ENCODE measurements around the gene ZNF770. TPM values are rescaled to one million over a fixed set of nuclear protein-coding genes. Genes with fewer than 3 reads are reported as not detected.

The ZNF770 gene
- total and polyA plus RNA-seq, 2 experiments from 2014 or later = 130 to 565 TPM

DNA sequence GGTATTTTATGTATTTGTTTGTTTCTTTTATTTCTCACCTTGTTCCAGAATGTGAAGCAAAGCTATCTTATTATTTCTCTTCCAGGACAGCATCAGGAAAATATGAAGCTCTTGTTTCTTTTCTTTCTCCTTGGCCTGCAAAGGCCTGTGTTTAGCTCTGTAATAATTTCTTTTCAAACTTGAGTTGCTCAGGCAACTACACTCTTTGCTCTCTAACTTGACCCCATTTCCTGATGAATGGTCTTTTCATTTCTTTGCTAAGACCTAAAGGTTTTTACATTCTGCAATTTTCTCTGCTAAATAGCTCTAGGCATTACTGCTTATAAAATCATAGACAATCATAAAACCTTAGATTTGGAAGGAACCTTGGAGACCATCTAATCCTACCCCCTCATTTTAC lies 26.2 kb upstream of the ZNF770 start (continued):
- TF ChIP-seq, protein P1, sequence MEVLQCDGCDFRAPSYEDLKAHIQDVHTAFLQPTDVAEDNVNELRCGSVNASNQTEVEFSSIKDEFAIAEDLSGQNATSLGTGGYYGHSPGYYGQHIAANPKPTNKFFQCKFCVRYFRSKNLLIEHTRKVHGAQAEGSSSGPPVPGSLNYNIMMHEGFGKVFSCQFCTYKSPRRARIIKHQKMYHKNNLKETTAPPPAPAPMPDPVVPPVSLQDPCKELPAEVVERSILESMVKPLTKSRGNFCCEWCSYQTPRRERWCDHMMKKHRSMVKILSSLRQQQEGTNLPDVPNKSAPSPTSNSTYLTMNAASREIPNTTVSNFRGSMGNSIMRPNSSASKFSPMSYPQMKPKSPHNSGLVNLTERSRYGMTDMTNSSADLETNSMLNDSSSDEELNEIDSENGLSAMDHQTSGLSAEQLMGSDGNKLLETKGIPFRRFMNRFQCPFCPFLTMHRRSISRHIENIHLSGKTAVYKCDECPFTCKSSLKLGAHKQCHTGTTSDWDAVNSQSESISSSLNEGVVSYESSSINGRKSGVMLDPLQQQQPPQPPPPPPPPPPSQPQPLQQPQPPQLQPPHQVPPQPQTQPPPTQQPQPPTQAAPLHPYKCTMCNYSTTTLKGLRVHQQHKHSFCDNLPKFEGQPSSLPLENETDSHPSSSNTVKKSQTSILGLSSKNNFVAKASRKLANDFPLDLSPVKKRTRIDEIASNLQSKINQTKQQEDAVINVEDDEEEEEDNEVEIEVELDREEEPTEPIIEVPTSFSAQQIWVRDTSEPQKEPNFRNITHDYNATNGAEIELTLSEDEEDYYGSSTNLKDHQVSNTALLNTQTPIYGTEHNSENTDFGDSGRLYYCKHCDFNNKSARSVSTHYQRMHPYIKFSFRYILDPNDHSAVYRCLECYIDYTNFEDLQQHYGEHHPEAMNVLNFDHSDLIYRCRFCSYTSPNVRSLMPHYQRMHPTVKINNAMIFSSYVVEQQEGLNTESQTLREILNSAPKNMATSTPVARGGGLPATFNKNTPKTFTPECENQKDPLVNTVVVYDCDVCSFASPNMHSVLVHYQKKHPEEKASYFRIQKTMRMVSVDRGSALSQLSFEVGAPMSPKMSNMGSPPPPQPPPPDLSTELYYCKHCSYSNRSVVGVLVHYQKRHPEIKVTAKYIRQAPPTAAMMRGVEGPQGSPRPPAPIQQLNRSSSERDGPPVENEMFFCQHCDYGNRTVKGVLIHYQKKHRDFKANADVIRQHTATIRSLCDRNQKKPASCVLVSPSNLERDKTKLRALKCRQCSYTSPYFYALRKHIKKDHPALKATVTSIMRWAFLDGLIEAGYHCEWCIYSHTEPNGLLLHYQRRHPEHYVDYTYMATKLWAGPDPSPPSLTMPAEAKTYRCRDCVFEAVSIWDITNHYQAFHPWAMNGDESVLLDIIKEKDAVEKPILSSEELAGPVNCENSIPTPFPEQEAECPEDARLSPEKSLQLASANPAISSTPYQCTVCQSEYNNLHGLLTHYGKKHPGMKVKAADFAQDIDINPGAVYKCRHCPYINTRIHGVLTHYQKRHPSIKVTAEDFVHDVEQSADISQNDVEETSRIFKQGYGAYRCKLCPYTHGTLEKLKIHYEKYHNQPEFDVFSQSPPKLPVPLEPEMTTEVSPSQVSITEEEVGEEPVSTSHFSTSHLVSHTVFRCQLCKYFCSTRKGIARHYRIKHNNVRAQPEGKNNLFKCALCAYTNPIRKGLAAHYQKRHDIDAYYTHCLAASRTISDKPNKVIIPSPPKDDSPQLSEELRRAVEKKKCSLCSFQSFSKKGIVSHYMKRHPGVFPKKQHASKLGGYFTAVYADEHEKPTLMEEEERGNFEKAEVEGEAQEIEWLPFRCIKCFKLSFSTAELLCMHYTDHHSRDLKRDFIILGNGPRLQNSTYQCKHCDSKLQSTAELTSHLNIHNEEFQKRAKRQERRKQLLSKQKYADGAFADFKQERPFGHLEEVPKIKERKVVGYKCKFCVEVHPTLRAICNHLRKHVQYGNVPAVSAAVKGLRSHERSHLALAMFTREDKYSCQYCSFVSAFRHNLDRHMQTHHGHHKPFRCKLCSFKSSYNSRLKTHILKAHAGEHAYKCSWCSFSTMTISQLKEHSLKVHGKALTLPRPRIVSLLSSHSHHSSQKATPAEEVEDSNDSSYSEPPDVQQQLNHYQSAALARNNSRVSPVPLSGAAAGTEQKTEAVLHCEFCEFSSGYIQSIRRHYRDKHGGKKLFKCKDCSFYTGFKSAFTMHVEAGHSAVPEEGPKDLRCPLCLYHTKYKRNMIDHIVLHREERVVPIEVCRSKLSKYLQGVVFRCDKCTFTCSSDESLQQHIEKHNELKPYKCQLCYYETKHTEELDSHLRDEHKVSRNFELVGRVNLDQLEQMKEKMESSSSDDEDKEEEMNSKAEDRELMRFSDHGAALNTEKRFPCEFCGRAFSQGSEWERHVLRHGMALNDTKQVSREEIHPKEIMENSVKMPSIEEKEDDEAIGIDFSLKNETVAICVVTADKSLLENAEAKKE (CRISPR knock-in tag; IDR thresholded peaks at IDR 0.05) = no peak
- no peak for TF ChIP-seq POLR2AphosphoS5 (IDR thresholded peaks at IDR 0.05; ENCODE audit: low read depth)
- no peak for TF ChIP-seq EZH2phosphoT487 (IDR thresholded peaks at IDR 0.05; ENCODE audit: unreplicated experiment)
- no peak for TF ChIP-seq ZNF114 (CRISPR knock-in tag; IDR thresholded peaks at IDR 0.05)

DNA sequence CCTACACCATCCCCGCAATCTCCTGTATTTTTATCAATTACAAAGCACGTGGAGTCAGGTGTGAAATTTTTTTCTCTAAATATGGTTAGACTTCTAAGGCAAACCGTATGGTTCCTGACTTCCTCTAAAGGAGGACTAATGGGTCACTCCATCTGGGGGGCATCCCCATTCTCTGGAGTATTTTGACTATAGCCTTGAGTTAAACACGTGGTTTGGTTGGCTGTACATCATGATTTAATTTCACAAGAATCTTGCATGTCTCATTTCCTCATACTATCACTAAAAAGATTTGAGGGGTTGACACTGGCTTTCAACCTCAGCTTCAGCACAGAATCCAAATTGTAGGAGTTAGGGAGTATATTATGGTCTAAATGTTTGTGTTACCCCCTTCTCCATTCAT lies 25.3 kb upstream of the ZNF770 start:
- Histone ChIP-seq H3K4me3 (no peak overlapping the region), H3K36me3 (ENCODE audit: insufficient read depth) (no peaks in the 10 kb centered on the region), H3F3A (replicated peaks; ENCODE audit: low read depth) (no peaks in the 10 kb centered on the region), H3K79me2 (replicated peaks; ENCODE audit: insufficient read depth) (no peaks in the 10 kb centered on the region), H3K4me2 (peak overlapping the region; percentile 12; the same call in 1 of the 2 replicates), H3K4me1 (ENCODE audit: insufficient read depth) (peaks cover 17% of the 10 kb centered on the region), H4K20me1 (replicated peaks; ENCODE audit: insufficient read depth) (no peaks in the 10 kb centered on the region), H3K27ac (ENCODE audit: low read depth) (no peak overlapping the region), H3K27me3 (ENCODE audit: insufficient read depth) (no peaks in the 10 kb centered on the region), H3K9me2 (ENCODE audit: insufficient read depth) (peaks cover 8% of the 10 kb centered on the region; the same call in 1 of the 2 replicates), H2AFZ (peak overlapping the region; percentile 64)
- Mint-ChIP-seq H3K27me3 (ENCODE audit: insufficient read depth, low read depth, poor library complexity) (peaks cover under 1% of the 10 kb centered on the region), H3K27ac (no peak overlapping the region), H3K36me3 (ENCODE audit: low read depth) (no peaks in the 10 kb centered on the region), H3K9me3 (no peaks in the 10 kb centered on the region; the same call in 2 of the 3 replicates), H3K4me1 (peaks cover 15% of the 10 kb centered on the region; the same call in 2 of the 3 replicates), H3K4me3 (no peak overlapping the region)
- TF ChIP-seq, protein P2, sequence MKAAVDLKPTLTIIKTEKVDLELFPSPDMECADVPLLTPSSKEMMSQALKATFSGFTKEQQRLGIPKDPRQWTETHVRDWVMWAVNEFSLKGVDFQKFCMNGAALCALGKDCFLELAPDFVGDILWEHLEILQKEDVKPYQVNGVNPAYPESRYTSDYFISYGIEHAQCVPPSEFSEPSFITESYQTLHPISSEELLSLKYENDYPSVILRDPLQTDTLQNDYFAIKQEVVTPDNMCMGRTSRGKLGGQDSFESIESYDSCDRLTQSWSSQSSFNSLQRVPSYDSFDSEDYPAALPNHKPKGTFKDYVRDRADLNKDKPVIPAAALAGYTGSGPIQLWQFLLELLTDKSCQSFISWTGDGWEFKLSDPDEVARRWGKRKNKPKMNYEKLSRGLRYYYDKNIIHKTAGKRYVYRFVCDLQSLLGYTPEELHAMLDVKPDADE (IDR thresholded peaks at IDR 0.05) = no peak
- TF ChIP-seq ZNF331 (CRISPR knock-in tag; IDR thresholded peaks at IDR 0.05; ENCODE audit: low read depth) (no peak), POLR2AphosphoS5 (IDR thresholded peaks at IDR 0.05; ENCODE audit: low read depth) (no peak)
- TF ChIP-seq, protein P3, sequence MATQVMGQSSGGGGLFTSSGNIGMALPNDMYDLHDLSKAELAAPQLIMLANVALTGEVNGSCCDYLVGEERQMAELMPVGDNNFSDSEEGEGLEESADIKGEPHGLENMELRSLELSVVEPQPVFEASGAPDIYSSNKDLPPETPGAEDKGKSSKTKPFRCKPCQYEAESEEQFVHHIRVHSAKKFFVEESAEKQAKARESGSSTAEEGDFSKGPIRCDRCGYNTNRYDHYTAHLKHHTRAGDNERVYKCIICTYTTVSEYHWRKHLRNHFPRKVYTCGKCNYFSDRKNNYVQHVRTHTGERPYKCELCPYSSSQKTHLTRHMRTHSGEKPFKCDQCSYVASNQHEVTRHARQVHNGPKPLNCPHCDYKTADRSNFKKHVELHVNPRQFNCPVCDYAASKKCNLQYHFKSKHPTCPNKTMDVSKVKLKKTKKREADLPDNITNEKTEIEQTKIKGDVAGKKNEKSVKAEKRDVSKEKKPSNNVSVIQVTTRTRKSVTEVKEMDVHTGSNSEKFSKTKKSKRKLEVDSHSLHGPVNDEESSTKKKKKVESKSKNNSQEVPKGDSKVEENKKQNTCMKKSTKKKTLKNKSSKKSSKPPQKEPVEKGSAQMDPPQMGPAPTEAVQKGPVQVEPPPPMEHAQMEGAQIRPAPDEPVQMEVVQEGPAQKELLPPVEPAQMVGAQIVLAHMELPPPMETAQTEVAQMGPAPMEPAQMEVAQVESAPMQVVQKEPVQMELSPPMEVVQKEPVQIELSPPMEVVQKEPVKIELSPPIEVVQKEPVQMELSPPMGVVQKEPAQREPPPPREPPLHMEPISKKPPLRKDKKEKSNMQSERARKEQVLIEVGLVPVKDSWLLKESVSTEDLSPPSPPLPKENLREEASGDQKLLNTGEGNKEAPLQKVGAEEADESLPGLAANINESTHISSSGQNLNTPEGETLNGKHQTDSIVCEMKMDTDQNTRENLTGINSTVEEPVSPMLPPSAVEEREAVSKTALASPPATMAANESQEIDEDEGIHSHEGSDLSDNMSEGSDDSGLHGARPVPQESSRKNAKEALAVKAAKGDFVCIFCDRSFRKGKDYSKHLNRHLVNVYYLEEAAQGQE (IDR thresholded peaks at IDR 0.05; ENCODE audit: unreplicated experiment) = no peak
- ATAC-seq (no peak), DNase-seq (ENCODE audit: low spot score) (no peak)
